Measurements from ENCODE around the gene SRSF8. TPM values are rescaled to one million over a fixed set of nuclear protein-coding genes. Genes with fewer than 3 reads are reported as not detected.

SRSF8 gene
- total and polyA plus RNA-seq, 2 of the 4 experiments (the other 2 are of a cell fraction) = 3.4 to 14.3 TPM

GRCh38 chr11:95119361-95120060, 52.8 kb downstream of the SRSF8 start:
- H3K4me1 ChIP-seq (ENCODE audit: control insufficient read depth, insufficient read depth, low read length) = no peaks in the 10 kb centered on the region
- H3K9me1 ChIP-seq (ENCODE audit: insufficient read depth, low read length) = no peaks in the 10 kb centered on the region
- no peak overlapping the region for H3K23ac ChIP-seq (ENCODE audit: low read depth, low read length)
- H2BK20ac ChIP-seq (ENCODE audit: low read depth, low read length) = no peak overlapping the region
- in situ Hi-C loops (cut with MboI; ENCODE audit: low sequenced_read_pairs) = no loop called here
- no peaks in the 10 kb centered on the region for H3K27me3 ChIP-seq (ENCODE audit: control insufficient read depth, insufficient read depth, low read length)
- no peak overlapping the region for H3K4ac ChIP-seq (ENCODE audit: low read depth, low read length)
- H2BK15ac ChIP-seq (ENCODE audit: low read depth, low read length) = no peak overlapping the region
- no TSS peak for BruUV-seq (replicated peaks)
- TF ChIP-seq MAZ (IDR thresholded peaks at IDR 0.05; ENCODE audit: borderline replicate concordance, low read depth, low read length) = no peak
- no peak for TF ChIP-seq CHD1 (IDR thresholded peaks at IDR 0.05; ENCODE audit: low read depth, low read length)
- no peak for TF ChIP-seq RFX5 (IDR thresholded peaks at IDR 0.05; ENCODE audit: low read depth, low read length)
- H3K14ac ChIP-seq (replicated peaks; ENCODE audit: low read depth, low read length) = no peak overlapping the region
- H2AK5ac ChIP-seq (ENCODE audit: low read depth, low read length) = no peak overlapping the region
- no peak overlapping the region for H4K91ac ChIP-seq (ENCODE audit: insufficient read depth, low read depth, low read length)
- CTCF ChIA-PET = interaction anchor here (0.7 kb wide), 1 partner anchor 1793 kb away, joined by 4 read pairs; no protein-coding TSS in a partner anchor
- H3K27ac ChIP-seq (ENCODE audit: insufficient read depth, low read length) = no peak overlapping the region
- no peak overlapping the region for H2BK120ac ChIP-seq (ENCODE audit: low read depth, low read length)
- DNase-seq (no peak), ATAC-seq (ENCODE audit: low read depth) (no peak)
- no peaks in the 10 kb centered on the region for H4K20me1 ChIP-seq (ENCODE audit: insufficient read depth, low read length)
- no peaks in the 10 kb centered on the region for H3K9me3 ChIP-seq (ENCODE audit: control insufficient read depth, insufficient read depth, low read length)
- no peak overlapping the region for H4K8ac ChIP-seq (ENCODE audit: low read depth in 2 of 2, low read length in 2 of 2)
- H3K9ac ChIP-seq (ENCODE audit: low read depth, low read length) = no peak overlapping the region
- H4K5ac ChIP-seq (ENCODE audit: low read depth, low read length) = no peak overlapping the region
- whole genome bisulfite sequencing, 2 experiments (ENCODE audit: extremely low coverage in 2 of 2, insufficient read length in 1 of 2) = 90% methylated on average over 2 of the region's 2 CpGs; no CpG with 5 or more reads in 1 of the 2 experiments
- H2BK5ac ChIP-seq (ENCODE audit: low read depth, low read length, poor library complexity, severe bottlenecking) = no peak overlapping the region
- H2AFZ ChIP-seq (replicated peaks; ENCODE audit: low read length, poor library complexity) = no peak overlapping the region
- no peak overlapping the region for H2AK9ac ChIP-seq (replicated peaks; ENCODE audit: low read depth, low read length, poor library complexity)
- H3K79me1 ChIP-seq (ENCODE audit: low read depth in 1 of 2, low read length in 2 of 2) = no peaks in the 10 kb centered on the region
- no peak overlapping the region for H3K4me3 ChIP-seq (ENCODE audit: insufficient read depth, low read depth, low read length)
- intact Hi-C loops (cut with micrococcal nuclease) = no loop called here
- no peak overlapping the region for H3K18ac ChIP-seq (ENCODE audit: low read depth, low read length)
- dilution Hi-C loops (cut with HindIII; ENCODE audit: low sequenced_read_pairs, unreplicated experiment) = no loop called here
- H3K4me2 ChIP-seq (ENCODE audit: low read depth, low read length) = no peak overlapping the region
- H3K56ac ChIP-seq (ENCODE audit: extremely low read depth, insufficient read depth, low read length) = no peak overlapping the region
- no peaks in the 10 kb centered on the region for H3K36me3 ChIP-seq (ENCODE audit: control insufficient read depth, insufficient read depth, low read length)
- POLR2A ChIA-PET (ENCODE audit: unreplicated experiment) = no interaction called here

Other genes with a start within 250 kb of the SRSF8 start
- gene CWC15, start 93.4 kb upstream of the SRSF8 start, total RNA-seq (2012; rRNA removed) = 48.6 and 70.0 TPM in 2 replicates
- 34.7 and 38.4 TPM in 2 replicates for gene CWC15, start 93.4 kb upstream of the SRSF8 start, polyA plus RNA-seq (2012; rRNA removed)
- gene KDM4D, start 93.2 kb upstream of the SRSF8 start, total RNA-seq (2012; rRNA removed) = 0.90 and 1.1 TPM in 2 replicates
- gene KDM4D, start 93.2 kb upstream of the SRSF8 start, polyA plus RNA-seq (2012; rRNA removed) = 0.99 and 1.1 TPM in 2 replicates
- gene KDM4E, start 41.7 kb upstream of the SRSF8 start, total RNA-seq (2012; rRNA removed) = not detected in 2 replicates
- not detected in 2 replicates for gene KDM4E, start 41.7 kb upstream of the SRSF8 start, polyA plus RNA-seq (2012; rRNA removed)
- gene KDM4F, start 17.5 kb upstream of the SRSF8 start, total RNA-seq (2012; rRNA removed) = not detected in 2 replicates
- gene KDM4F, start 17.5 kb upstream of the SRSF8 start, polyA plus RNA-seq (2012; rRNA removed) = not detected in 2 replicates
- 17.6 and 20.6 TPM in 2 replicates for gene ENDOD1, start 22.9 kb downstream of the SRSF8 start, total RNA-seq (2012; rRNA removed)
- gene ENDOD1, start 22.9 kb downstream of the SRSF8 start, polyA plus RNA-seq (2012; rRNA removed) = 6.5 and 7.0 TPM in 2 replicates
- gene SESN3, start 164.3 kb downstream of the SRSF8 start, total RNA-seq (2012; rRNA removed) = 7.7 and 10.0 TPM in 2 replicates
- gene SESN3, start 164.3 kb downstream of the SRSF8 start, polyA plus RNA-seq (2012; rRNA removed) = 1.3 and 2.0 TPM in 2 replicates